OCI-LY3 (cell line): ENCODE measurements around the gene RNF34.

Experiments used
- H2AFZ ChIP-seq: fragments of 200-600, 300-600 bp; shearing (Covaris generic); 2 replicates; pipeline ENCODE4 v1.6.0; 2014; ENCODE audit warnings: antibody characterized with exemption, low read depth, low read length
- H3K27ac ChIP-seq: fragments of 200-600, 300-600 bp; sonication (generic); 2 replicates; pipeline ENCODE4 v1.5.1; 2014; ENCODE audit warnings: mild to moderate bottlenecking, low read length, moderate library complexity, mixed read lengths
- H3K27me3 ChIP-seq: fragments of 200-600, 300-600 bp; sonication (generic); 2 replicates; pipeline ENCODE4 v1.6.1; 2014; ENCODE audit warnings: low read depth, low read length, mixed read lengths
- H3K36me3 ChIP-seq: fragments of 200-600, 300-600 bp; sonication (generic); replicated peaks from 2 replicates; pipeline ENCODE3; 2014; ENCODE audit warnings: low read depth, low read length, mixed read lengths
- H3K4me1 ChIP-seq: fragments of 300-600, 200-600 bp; sonication (generic); 2 replicates; pipeline ENCODE4 v1.6.1; 2014; ENCODE audit warnings: low read length, mixed read lengths
- H3K4me2 ChIP-seq: fragments of 200-600, 300-600 bp; sonication (generic); 2 replicates; pipeline ENCODE4 v1.6.1; 2014; ENCODE audit warnings: low read length, mixed read lengths
- H3K4me3 ChIP-seq: fragments of 300-600, 200-600 bp; sonication (generic); 2 replicates; pipeline ENCODE4 v1.5.1; 2014; ENCODE audit warnings: antibody characterized with exemption, mild to moderate bottlenecking, low read length, moderate library complexity
- H3K79me2 ChIP-seq: fragments of 300-600, 200-600 bp; shearing (Covaris generic); 2 replicates; pipeline ENCODE4 v1.6.1; 2014; ENCODE audit warnings: mild to moderate bottlenecking, low read length, mixed read lengths
- H3K9ac ChIP-seq: fragments of 300-600, 200-600 bp; shearing (Covaris generic); 2 replicates; pipeline ENCODE4 v1.6.0; 2014; ENCODE audit warnings: mild to moderate bottlenecking, low read length, moderate library complexity
- H3K9me3 ChIP-seq: fragments of 200-600, 300-600 bp; shearing (Covaris generic); 2 replicates; pipeline ENCODE4 v1.6.1; 2014; ENCODE audit warnings: low read length, mixed read lengths; ENCODE audit not compliant: insufficient read depth
- H4K20me1 ChIP-seq: fragments of 200-600, 300-600 bp; sonication (generic); 2 replicates; pipeline ENCODE4 v1.6.1; 2016; ENCODE audit warnings: low read length, mixed read lengths; ENCODE audit not compliant: insufficient read depth
- EZH2phosphoT487 ChIP-seq: fragments of 200-600 bp; shearing (Covaris generic); IDR thresholded peaks from 2 replicates; pipeline ENCODE4 v1.6.1; 2018; ENCODE audit warnings: antibody characterized with exemption, mixed run types, low read depth
- TF ChIP-seq, protein P1 (sequence below): fragments of 200-600, 300-600 bp; sonication (generic); IDR thresholded peaks from 2 replicates; pipeline ENCODE4 v1.5.1; 2014; ENCODE audit warnings: antibody characterized with exemption, low read length, low read depth

RNF34 gene

GRCh38 chr12:121467638-121468498 is 68.0 kb downstream of the RNF34 start:
- Histone ChIP-seq H3K4me2 (peak overlapping the region; percentile 72), H3K27me3 (no peaks in the 10 kb centered on the region), H3K9me3 (no peaks in the 10 kb centered on the region), H3K4me3 (peak overlapping the region; percentile 75), H3K9ac (peak overlapping the region; percentile 14; the same call in 1 of the 2 replicates), H2AFZ (no peak overlapping the region), H3K36me3 (peaks cover 32% of the 10 kb centered on the region), H4K20me1 (peaks cover 92% of the 10 kb centered on the region), H3K79me2 (peaks cover 96% of the 10 kb centered on the region), H3K27ac (no peak overlapping the region), H3K4me1 (peaks cover 18% of the 10 kb centered on the region)
- no peak for TF ChIP-seq EZH2phosphoT487
- TF ChIP-seq, protein P1, sequence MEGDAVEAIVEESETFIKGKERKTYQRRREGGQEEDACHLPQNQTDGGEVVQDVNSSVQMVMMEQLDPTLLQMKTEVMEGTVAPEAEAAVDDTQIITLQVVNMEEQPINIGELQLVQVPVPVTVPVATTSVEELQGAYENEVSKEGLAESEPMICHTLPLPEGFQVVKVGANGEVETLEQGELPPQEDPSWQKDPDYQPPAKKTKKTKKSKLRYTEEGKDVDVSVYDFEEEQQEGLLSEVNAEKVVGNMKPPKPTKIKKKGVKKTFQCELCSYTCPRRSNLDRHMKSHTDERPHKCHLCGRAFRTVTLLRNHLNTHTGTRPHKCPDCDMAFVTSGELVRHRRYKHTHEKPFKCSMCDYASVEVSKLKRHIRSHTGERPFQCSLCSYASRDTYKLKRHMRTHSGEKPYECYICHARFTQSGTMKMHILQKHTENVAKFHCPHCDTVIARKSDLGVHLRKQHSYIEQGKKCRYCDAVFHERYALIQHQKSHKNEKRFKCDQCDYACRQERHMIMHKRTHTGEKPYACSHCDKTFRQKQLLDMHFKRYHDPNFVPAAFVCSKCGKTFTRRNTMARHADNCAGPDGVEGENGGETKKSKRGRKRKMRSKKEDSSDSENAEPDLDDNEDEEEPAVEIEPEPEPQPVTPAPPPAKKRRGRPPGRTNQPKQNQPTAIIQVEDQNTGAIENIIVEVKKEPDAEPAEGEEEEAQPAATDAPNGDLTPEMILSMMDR: no peak

- Histone ChIP-seq H3K36me3 (peaks cover 34% of the 10 kb centered on the region), H3K4me2 (peak overlapping the region; percentile 72), H3K27me3 (no peaks in the 10 kb centered on the region), H3K79me2 (peaks cover 96% of the 10 kb centered on the region), H3K4me1 (peaks cover 18% of the 10 kb centered on the region), H2AFZ (no peak overlapping the region), H3K9me3 (no peaks in the 10 kb centered on the region), H3K4me3 (peak overlapping the region; percentile 75), H4K20me1 (peaks cover 92% of the 10 kb centered on the region), H3K27ac (no peak overlapping the region), H3K9ac (no peak overlapping the region)
- TF ChIP-seq, protein P1: no peak
- no peak for TF ChIP-seq EZH2phosphoT487
Measured at GRCh38 chr12:121468499-121468801, 68.5 kb downstream of the RNF34 start.

DNA sequence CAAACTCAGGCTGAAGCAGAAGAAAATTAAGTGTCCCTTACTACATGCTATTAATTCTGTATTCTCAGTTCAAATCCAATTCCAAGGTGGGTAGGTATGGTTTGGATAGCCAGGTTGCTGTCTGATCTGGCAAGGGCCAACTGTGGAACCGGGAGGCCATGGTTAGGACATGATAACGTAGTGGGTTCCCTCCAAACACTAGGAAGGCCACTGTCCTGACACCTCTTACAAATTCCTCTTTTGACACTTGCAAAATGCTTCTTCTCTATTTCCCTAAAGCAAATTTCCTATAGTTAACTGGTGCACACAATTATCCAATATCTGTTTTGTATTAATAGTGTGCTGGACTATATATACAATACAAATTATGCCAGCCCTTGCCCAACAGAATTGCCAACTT is 70.8 kb downstream of the RNF34 start:
- Histone ChIP-seq H3K27me3 (no peaks in the 10 kb centered on the region), H3K79me2 (peaks cover 96% of the 10 kb centered on the region), H3K4me3 (no peak overlapping the region), H3K9ac (no peak overlapping the region), H3K4me2 (no peak overlapping the region), H3K36me3 (peaks cover 31% of the 10 kb centered on the region), H3K27ac (no peak overlapping the region), H2AFZ (no peak overlapping the region), H3K9me3 (no peaks in the 10 kb centered on the region), H3K4me1 (peaks cover 17% of the 10 kb centered on the region), H4K20me1 (peaks cover 92% of the 10 kb centered on the region)
- TF ChIP-seq EZH2phosphoT487: no peak
- TF ChIP-seq, protein P1: no peak

- Histone ChIP-seq H3K4me3 (no peak overlapping the region), H3K4me2 (no peak overlapping the region), H3K27ac (no peak overlapping the region), H3K9ac (no peak overlapping the region), H3K4me1 (peaks cover 11% of the 10 kb centered on the region), H2AFZ (no peak overlapping the region), H3K9me3 (no peaks in the 10 kb centered on the region), H3K79me2 (peaks cover 96% of the 10 kb centered on the region), H4K20me1 (peaks cover 93% of the 10 kb centered on the region), H3K36me3 (peaks cover 30% of the 10 kb centered on the region), H3K27me3 (no peaks in the 10 kb centered on the region)
- TF ChIP-seq EZH2phosphoT487: no peak
- TF ChIP-seq, protein P1: no peak
Measured at GRCh38 chr12:121472150-121472905, 72.4 kb downstream of the RNF34 start.
